Measurements from ENCODE around the gene SPTBN5.

The SPTBN5 gene

GRCh38 chr15:41865490-41866055 is 28.3 kb downstream of the SPTBN5 start:
- DNase-seq = no peak

GRCh38 chr15:41862515-41863116 is 31.2 kb downstream of the SPTBN5 start:
- DNase-seq = peak in 1 of 14 donors; percentile 25

GRCh38 chr15:41861736-41862356 is 32.0 kb downstream of the SPTBN5 start:
- DNase-seq = peak in 1 of 14 donors; percentile 54

- DNase-seq = no peak
These were observed 33.6 kb downstream of the SPTBN5 start for GRCh38 chr15:41860049-41860828.

GRCh38 chr15:41858756-41859155 is 35.1 kb downstream of the SPTBN5 start:
- DNase-seq = no peak

GRCh38 chr15:41857316-41857715 is 36.5 kb downstream of the SPTBN5 start:
- no peak for DNase-seq

GRCh38 chr15:41856716-41857115 is 37.1 kb downstream of the SPTBN5 start:
- DNase-seq = no peak

GRCh38 chr15:41856262-41856661 is 37.6 kb downstream of the SPTBN5 start:
- DNase-seq = no peak

GRCh38 chr15:41855261-41855961 is 38.4 kb downstream of the SPTBN5 start:
- no peak for DNase-seq

GRCh38 chr15:41854443-41854842 is 39.4 kb downstream of the SPTBN5 start:
- DNase-seq = no peak

- no peak for DNase-seq
These were observed 40.0 kb downstream of the SPTBN5 start for GRCh38 chr15:41853831-41854230.

GRCh38 chr15:41852736-41853590 is 40.9 kb downstream of the SPTBN5 start:
- DNase-seq = no peak

- DNase-seq = no peak
These were observed 42.0 kb downstream of the SPTBN5 start for GRCh38 chr15:41851755-41852370.

- DNase-seq = peak in 1 of 14 donors; percentile 24
These were observed 42.7 kb downstream of the SPTBN5 start for GRCh38 chr15:41851167-41851523.

GRCh38 chr15:41850482-41851166 is 43.2 kb downstream of the SPTBN5 start:
- no peak for DNase-seq

GRCh38 chr15:41849861-41850260 is 44.0 kb downstream of the SPTBN5 start:
- peak in 1 of 14 donors; percentile 52 for DNase-seq

GRCh38 chr15:41849204-41849603 is 44.6 kb downstream of the SPTBN5 start:
- no peak for DNase-seq

GRCh38 chr15:41848631-41849030 is 45.2 kb downstream of the SPTBN5 start:
- DNase-seq = no peak

GRCh38 chr15:41847981-41848380 is 45.9 kb downstream of the SPTBN5 start:
- peak in 2 of 14 donors; percentile 9 to 86 for DNase-seq

GRCh38 chr15:41847206-41847605 is 46.6 kb downstream of the SPTBN5 start:
- no peak for DNase-seq

- no peak for DNase-seq
These were observed 49.0 kb downstream of the SPTBN5 start for GRCh38 chr15:41844814-41845213.

Data from C1 segment of cervical spinal cord (tissue), 14 donors.